Inferior parietal cortex (tissue), 1 donor: ENCODE data around the gene DPF1.
A peak's percentile ranks its signal among the peaks of the same experiment; 100 is the strongest.
"Not testable (repeated sequence)": the region's sequence is repeated elsewhere in the genome, so short reads cannot be mapped to it uniquely, and the experiment has no call there.

Experiments
- DNase-seq: peaks from one replicate; pipeline ENCODE4 v3.0.0-alpha.2; 2016; ENCODE audit errors: extremely low spot score

DPF1 gene

GRCh38 chr19:38250821-38251563, 27.0 kb upstream of the DPF1 start:
- DNase-seq: peak; percentile 62

GRCh38 chr19:38250428-38250820, 26.4 kb upstream of the DPF1 start:
- DNase-seq: no peak

- DNase-seq: no peak
These were observed 24.4 kb upstream of the DPF1 start for GRCh38 chr19:38248421-38248820.

DNA sequence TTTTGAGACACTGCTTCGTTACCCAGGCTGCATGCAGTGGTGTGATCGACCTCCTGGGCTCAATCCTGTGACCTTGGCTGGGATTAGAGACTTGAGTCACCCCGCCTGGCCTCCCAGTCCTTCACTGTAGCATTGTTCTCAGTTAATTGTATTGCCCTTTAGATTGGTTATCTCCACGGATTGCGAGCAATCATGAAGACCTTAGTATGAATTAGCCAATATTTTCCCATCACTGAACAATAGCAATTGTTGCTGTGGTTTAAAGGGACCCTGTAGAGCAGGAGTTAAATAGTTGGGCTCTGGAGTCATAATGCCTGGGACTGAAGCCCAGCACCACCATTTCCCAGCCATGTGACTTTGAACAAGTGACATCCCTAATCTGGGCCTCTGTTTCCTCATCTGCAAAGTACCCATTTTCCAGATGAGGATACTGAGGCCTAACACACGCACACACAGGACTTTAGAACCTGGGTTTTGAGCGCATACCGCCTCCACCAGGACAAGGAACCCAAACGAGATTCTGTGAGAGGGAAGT, 23.8 kb upstream of the DPF1 start:
- no peak for DNase-seq

DNA sequence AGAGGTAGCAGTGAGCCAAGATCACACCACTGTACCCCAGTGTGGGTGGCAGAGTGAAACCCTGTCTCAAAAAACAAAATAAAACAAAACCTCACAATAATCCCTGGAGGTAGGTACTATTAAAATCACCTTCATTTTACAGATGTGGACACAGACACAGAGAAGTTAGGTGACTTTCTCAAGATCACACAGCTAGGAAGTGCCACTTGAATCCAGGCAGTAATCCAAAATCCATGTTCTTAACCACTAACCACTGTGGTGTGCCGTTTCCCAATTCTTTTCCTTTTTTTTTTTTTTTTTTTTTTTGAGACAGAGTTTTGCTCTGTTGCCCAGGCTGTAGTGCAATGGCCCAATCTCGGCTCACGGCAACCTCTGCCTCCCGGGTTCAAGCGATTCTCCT, 23.1 kb upstream of the DPF1 start:
- no peak for DNase-seq

DNA sequence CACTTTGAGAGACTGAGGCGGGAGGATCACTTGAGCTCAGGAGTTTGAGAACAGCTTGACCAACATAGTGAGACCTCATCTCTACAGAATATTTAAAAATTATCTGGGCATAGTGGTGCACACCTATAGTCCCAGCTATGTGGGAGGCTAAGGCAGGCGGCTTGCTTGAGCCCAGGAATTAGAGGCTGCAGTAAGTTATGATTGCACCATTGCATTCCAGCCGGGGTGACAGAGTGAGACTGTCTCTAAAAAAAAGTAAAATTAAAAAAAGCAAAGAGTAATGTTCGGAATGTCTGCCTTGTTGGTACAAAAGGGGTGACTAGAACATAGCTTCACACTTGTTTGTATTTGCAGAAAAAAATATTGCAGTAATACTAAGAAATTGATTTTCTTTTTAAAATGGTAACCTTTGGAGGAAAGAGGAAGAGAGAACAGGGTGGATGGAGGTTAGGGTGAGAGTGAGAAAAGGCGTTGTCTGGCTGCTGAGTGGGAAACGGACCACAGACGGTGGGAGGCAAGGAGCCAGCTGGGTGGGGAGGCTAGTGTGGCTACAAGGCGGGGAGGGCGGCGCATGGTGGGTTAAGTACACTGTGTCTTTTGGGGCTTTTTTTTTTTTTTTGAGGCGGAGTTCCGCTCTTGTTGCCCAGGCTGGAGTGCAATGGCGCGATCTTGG, 21.9 kb upstream of the DPF1 start:
- no peak for DNase-seq

DNA sequence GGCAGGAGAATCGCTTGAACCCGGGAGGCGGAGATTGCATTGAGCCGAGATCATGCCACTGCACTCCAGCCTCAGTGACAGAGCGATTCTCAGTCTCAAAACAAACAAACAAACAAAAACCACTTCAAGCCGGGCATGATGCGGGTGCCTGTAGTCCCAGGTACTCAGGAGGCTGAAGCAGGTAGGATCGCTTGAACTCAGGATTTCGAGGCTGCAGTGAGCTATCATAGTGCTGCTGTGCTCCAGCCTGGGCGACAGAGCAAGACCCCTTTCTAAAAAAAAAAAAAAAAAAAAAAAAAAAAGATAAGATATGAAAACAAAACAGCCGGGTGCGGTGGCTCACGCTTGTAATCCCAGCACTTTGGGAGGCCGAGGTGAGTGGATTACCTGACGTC, 19.3 kb upstream of the DPF1 start:
- DNase-seq: no peak

- DNase-seq: no peak
These were observed 15.8 kb upstream of the DPF1 start for GRCh38 chr19:38239816-38240215.

- DNase-seq: no peak
These were observed 10.6 kb upstream of the DPF1 start for GRCh38 chr19:38234615-38235014.

DNA sequence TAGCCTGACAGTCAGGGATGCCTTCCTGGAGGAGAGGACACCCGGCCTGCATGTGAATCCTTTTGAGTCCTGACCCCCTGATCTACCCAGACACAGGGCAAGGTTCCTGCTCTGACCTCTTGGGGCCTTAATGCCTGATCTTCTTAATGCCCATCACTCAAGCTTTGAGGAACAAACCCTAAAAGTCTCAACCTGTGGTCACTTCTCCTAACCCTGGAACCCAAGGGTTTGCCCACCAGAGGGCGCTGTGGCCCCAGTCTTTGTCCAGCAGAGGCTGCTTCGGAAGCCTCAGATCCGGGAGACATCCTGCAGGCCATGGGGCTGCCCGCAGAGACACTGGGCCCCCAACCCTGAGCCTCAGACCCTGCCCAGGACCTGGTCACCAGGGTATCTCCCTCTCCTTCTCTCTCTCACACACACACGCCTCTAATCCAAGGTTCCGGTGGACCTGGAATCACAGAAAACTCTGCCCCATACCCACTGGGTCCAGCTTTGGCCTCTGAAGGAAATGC, 9.8 kb upstream of the DPF1 start:
- peak; percentile 89 for DNase-seq

- DNase-seq: no peak
These were observed 7.9 kb upstream of the DPF1 start for GRCh38 chr19:38231918-38232317.

DNA sequence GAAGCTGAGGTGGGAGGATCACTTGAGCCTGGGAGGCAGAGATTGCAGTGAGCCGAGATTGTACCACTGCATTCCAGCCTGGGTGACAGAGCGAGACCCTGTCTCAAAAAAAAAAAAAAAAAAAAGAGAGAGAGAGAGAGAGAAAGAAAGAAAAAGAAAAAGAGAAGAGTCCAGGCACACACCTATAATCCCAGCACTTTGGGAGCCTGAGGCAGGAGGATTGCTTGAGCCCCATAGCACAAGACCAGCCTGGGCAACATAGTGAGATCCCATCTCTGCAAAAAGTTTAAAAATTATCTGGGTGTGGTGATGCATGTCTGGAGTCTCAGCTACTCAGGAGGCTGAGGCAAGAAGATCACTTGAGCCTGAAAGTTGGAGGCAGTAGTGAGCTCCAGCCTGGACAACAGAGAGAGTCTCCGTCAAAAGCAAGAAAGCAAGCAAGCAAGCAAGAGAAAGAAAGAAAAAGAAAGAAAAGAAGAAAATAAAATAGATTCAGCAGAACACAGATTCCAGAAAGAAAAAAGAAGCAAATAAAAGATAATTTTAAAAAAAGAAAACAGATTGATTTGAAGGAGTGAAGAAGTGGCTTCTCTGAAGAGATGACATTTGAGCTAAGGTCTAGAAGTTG, 6.6 kb upstream of the DPF1 start:
- DNase-seq: not testable (repeated sequence)

GRCh38 chr19:38229585-38230073, 5.6 kb upstream of the DPF1 start:
- peak; percentile 90 for DNase-seq

- DNase-seq: no peak
These were observed 4.7 kb upstream of the DPF1 start for GRCh38 chr19:38228491-38229439.

GRCh38 chr19:38228005-38228377, 4.0 kb upstream of the DPF1 start:
- DNase-seq: no peak

DNA sequence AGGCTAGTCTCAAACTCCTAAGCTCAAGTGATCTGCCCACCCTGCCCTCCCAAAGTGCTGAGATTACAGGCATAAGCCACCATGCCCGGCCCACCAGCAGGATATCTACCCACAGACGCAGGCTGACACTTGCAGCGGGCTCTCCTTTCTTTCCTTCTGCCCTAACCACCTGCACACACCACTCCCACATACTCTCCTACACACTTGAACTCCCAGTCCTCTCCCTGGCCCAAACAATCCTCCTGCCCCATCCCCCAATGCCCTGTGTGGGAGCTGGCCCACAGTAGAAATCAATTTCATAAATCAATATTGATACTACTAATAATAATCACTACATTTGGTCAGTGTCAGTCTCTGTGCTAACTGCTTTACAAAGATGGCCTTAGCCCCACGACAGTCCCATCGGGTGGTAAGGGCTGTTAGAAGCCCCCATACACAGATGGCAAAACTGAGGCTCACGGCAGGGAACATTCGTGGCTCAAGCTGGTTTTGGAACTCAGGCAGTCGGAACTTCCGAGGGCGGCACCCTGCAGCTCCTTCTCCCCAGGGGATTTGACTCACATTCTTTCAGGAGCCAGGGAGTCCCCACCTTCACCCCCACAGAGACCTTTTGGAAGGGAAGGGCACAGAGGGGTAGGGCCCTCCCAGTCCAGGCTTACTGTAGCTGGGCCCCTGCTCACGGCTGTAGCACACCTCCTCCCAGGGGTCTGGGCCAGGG, 3.4 kb upstream of the DPF1 start:
- no peak for DNase-seq

DNA sequence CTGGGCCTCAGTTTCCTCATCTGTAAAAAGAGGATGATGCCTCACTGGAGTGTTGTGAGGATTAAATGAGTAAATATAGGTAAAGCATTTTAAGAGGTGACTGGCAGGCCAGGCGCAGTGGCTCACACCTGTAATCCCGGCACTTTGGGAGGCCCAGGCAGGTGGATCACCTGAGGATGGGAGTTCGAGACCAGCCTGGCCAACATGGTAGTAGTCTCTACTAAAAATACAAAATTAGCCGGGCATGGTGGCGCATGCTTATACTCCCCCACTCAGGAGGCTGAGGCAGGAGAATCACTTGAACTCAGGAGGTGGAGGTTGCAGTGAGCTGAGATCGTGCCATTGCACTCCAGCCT, 819 bp upstream of the DPF1 start:
- not testable (repeated sequence) for DNase-seq

- DNase-seq: no peak
These were observed 407 bp downstream of the DPF1 start for GRCh38 chr19:38223617-38224013.

GRCh38 chr19:38223119-38223523, 901 bp downstream of the DPF1 start:
- no peak for DNase-seq

GRCh38 chr19:38221919-38222830, 1.8 kb downstream of the DPF1 start:
- no peak for DNase-seq
